Keratinocyte (primary cell): Measurements from ENCODE around the gene RAD9A.

ENCODE experiments used
- EZH2 ChIP-seq: IDR thresholded peaks from one replicate; pipeline ENCODE4 v1.6.1; 2012; ENCODE audit warnings: inconsistent platforms, mild to moderate bottlenecking, low read length, moderate library complexity
- TF ChIP-seq, protein P1 (sequence below), 3 experiments: IDR thresholded peaks in 1 of 3; conservative IDR thresholded peaks in 1 of 3; optimal IDR thresholded peaks in 1 of 3; 2 replicates in 2 of 3; 3 replicates in 1 of 3; pipeline versions ENCODE3 to v1.5.1; 2011; ENCODE audit warnings: low read length in 3 of 3, mild to moderate bottlenecking in 3 of 3, moderate library complexity in 2 of 3, control low read depth in 1 of 3, inconsistent platforms in 1 of 3; ENCODE audit not compliant: insufficient read depth in 2 of 3; ENCODE audit errors: extremely low read depth in 1 of 3

GRCh38 chr11:67371911-67372320, 19.9 kb upstream of the RAD9A start:
- TF ChIP-seq, protein P1, sequence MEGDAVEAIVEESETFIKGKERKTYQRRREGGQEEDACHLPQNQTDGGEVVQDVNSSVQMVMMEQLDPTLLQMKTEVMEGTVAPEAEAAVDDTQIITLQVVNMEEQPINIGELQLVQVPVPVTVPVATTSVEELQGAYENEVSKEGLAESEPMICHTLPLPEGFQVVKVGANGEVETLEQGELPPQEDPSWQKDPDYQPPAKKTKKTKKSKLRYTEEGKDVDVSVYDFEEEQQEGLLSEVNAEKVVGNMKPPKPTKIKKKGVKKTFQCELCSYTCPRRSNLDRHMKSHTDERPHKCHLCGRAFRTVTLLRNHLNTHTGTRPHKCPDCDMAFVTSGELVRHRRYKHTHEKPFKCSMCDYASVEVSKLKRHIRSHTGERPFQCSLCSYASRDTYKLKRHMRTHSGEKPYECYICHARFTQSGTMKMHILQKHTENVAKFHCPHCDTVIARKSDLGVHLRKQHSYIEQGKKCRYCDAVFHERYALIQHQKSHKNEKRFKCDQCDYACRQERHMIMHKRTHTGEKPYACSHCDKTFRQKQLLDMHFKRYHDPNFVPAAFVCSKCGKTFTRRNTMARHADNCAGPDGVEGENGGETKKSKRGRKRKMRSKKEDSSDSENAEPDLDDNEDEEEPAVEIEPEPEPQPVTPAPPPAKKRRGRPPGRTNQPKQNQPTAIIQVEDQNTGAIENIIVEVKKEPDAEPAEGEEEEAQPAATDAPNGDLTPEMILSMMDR (optimal IDR thresholded peaks at IDR 0.05 in 1 of 3, IDR thresholded peaks at IDR 0.05 in 1 of 3, conservative IDR thresholded peaks at IDR 0.05 in 1 of 3; ENCODE audit: extremely low read depth in 1 of 3, insufficient read depth in 2 of 3, low read length in 3 of 3) = no peak
- no peak for TF ChIP-seq EZH2
